K562 (cell line): ENCODE results near the gene VPS13D. TPM values are rescaled to one million over a fixed set of nuclear protein-coding genes. Genes with fewer than 3 reads are reported as not detected.

ENCODE experiments used
- C11orf30 ChIP-seq: fragments of 450-650 bp; IDR thresholded peaks from 2 replicates; pipeline ENCODE4 v1.6.1; 2016; ENCODE audit warnings: low read depth, mild to moderate bottlenecking
- ESRRA ChIP-seq: fragments of 450-650 bp; IDR thresholded peaks from 2 replicates; pipeline ENCODE4 v1.6.1; 2014; ENCODE audit warnings: low read depth, mild to moderate bottlenecking, moderate library complexity, borderline replicate concordance
- FOXK1 ChIP-seq: sonication (generic); formaldehyde crosslinking; IDR thresholded peaks from 2 replicates; pipeline ENCODE4 v1.8.0; 2022; ENCODE audit warnings: missing genetic modification reagents, mild to moderate bottlenecking, borderline replicate concordance
- MEF2A ChIP-seq: IDR thresholded peaks from 2 replicates; pipeline ENCODE4 v1.6.1; 2011; ENCODE audit warnings: low read depth, mild to moderate bottlenecking, low read length, moderate library complexity; ENCODE audit not compliant: control insufficient read depth
- NCOA2 ChIP-seq, 2 experiments: fragments of 450-650 bp; IDR thresholded peaks; 2 replicates each; pipeline ENCODE4 v1.6.1; 2018; ENCODE audit warnings: mild to moderate bottlenecking in 2 of 2, moderate library complexity in 1 of 2; ENCODE audit not compliant: partially characterized antibody in 2 of 2
- RBBP5 ChIP-seq: fragments of 200-600 bp; sonication (generic); IDR thresholded peaks from 2 replicates; pipeline ENCODE4 v1.6.1; 2012; ENCODE audit warnings: borderline replicate concordance, mild to moderate bottlenecking, low read length, control low read depth, inconsistent platforms; ENCODE audit not compliant: insufficient read depth, poor library complexity, severe bottlenecking
- RBFOX2 ChIP-seq: fragments of 200-400 bp; formaldehyde crosslinking; IDR thresholded peaks from 2 replicates; pipeline ENCODE4 v1.6.1; 2017; ENCODE audit warnings: low read depth, mild to moderate bottlenecking, low read length, moderate library complexity
- RBM15 ChIP-seq: fragments of 200-400 bp; formaldehyde crosslinking; IDR thresholded peaks from 2 replicates; pipeline ENCODE4 v1.6.1; 2018; ENCODE audit warnings: mild to moderate bottlenecking, low read length, moderate library complexity; ENCODE audit not compliant: insufficient read depth
- polyA plus RNA-seq, 8 experiments: library from polyadenylated mRNA; depleted of rRNA in 4 of 8; stranded (reverse) in 5 of 8; unstranded in 3 of 8; fragments of >200 nt; fragmentation: Nextera tagmentation in 2 of 8; fragmentation: Illumina TruSeq in 1 of 8; extraction: Ambion mirVana in 2 of 8; extraction: Trizol in 1 of 8; gene quantifications; 2 replicates each; pipeline versions ENCODE4 v1.2.1 to v1.2.3, GENCODE V29; 2011 to 2014; ENCODE audit warnings: inconsistent platforms in 1 of 8, missing spikeins in 1 of 8
- total RNA-seq, 7 experiments: library from RNA; depleted of rRNA in 6 of 7; stranded (reverse); fragments of >200 nt in 6 of 7; fragmentation: Illumina TruSeq in 2 of 7; extraction: Trizol in 2 of 7; gene quantifications; 2 replicates each; pipeline versions ENCODE4 v1.2.1 to v1.2.3, GENCODE V29; 2011 to 2021; ENCODE audit warnings: low replicate concordance in 1 of 7
- TF ChIP-seq, protein P1 (sequence below): fragments of 450-650 bp; IDR thresholded peaks from 2 replicates; pipeline ENCODE4 v1.6.1; 2017; ENCODE audit warnings: antibody characterized with exemption, mild to moderate bottlenecking
- TF ChIP-seq, protein P2 (sequence below): sonication (generic); formaldehyde crosslinking; IDR thresholded peaks from 2 replicates; pipeline ENCODE4 v1.8.1; 2023; ENCODE audit warnings: mild to moderate bottlenecking, missing genetic modification reagents
- TF ChIP-seq, protein P3 (sequence below): sonication (generic); formaldehyde crosslinking; IDR thresholded peaks from 2 replicates; pipeline ENCODE4 v1.9.0; 2022; ENCODE audit warnings: mild to moderate bottlenecking, missing genetic modification reagents
- TF ChIP-seq, protein P4 (sequence below): sonication (generic); formaldehyde crosslinking; IDR thresholded peaks from 2 replicates; pipeline ENCODE4 v1.8.1; 2023; ENCODE audit warnings: mild to moderate bottlenecking, missing genetic modification reagents

VPS13D gene
- total and polyA plus RNA-seq, 9 of the 15 experiments (the other 6 are each of a cell fraction or from before 2014, with no cell fraction given): 6.1 to 51.5 (median 38.5) TPM

DNA sequence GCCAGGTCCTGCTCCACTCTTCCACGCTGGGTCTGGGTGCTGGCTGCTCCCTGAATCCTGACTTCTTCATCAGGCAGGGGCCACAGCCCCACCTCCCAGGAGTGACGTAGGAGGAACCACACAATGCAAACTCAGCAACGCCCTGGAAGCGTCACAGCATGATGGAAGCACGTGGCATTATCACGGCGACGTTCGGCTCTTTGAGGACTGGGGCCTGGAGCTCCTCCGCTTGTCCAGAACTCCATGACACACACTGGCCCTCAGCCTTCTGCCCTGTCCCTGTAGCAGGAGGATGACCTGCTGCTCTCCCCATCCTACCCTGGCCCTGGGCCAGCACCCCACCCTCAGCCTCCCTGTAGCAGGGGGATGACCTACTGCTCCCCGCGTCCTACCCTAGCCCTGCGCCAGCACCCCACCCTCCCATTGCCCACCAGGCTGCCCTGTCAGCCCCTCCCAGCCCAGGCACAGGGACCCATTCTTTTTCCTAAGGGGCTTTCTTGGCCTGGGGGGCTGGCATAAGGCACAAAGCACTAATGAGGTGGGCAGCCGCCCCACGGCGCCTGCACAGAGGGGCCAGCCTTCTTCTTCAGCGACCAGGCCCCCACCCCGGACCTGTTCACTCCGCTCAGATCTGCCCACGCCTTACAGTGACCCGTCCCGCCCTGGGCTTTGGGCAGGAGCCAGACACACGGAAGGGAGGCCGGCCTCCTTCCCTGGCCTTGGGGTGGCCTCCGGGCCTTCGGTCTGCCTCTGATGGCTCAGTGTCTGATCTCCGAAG, 322.5 kb downstream of the VPS13D start (continued):
- TF ChIP-seq, protein P1, sequence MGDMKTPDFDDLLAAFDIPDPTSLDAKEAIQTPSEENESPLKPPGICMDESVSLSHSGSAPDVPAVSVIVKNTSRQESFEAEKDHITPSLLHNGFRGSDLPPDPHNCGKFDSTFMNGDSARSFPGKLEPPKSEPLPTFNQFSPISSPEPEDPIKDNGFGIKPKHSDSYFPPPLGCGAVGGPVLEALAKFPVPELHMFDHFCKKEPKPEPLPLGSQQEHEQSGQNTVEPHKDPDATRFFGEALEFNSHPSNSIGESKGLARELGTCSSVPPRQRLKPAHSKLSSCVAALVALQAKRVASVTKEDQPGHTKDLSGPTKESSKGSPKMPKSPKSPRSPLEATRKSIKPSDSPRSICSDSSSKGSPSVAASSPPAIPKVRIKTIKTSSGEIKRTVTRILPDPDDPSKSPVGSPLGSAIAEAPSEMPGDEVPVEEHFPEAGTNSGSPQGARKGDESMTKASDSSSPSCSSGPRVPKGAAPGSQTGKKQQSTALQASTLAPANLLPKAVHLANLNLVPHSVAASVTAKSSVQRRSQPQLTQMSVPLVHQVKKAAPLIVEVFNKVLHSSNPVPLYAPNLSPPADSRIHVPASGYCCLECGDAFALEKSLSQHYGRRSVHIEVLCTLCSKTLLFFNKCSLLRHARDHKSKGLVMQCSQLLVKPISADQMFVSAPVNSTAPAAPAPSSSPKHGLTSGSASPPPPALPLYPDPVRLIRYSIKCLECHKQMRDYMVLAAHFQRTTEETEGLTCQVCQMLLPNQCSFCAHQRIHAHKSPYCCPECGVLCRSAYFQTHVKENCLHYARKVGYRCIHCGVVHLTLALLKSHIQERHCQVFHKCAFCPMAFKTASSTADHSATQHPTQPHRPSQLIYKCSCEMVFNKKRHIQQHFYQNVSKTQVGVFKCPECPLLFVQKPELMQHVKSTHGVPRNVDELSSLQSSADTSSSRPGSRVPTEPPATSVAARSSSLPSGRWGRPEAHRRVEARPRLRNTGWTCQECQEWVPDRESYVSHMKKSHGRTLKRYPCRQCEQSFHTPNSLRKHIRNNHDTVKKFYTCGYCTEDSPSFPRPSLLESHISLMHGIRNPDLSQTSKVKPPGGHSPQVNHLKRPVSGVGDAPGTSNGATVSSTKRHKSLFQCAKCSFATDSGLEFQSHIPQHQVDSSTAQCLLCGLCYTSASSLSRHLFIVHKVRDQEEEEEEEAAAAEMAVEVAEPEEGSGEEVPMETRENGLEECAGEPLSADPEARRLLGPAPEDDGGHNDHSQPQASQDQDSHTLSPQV: peak; percentile 89
- no peak for TF ChIP-seq FOXK1 (CRISPR knock-in tag)
- TF ChIP-seq RBBP5: peak; percentile 16
- no peak for TF ChIP-seq RBM15
- peak; percentile 57 for TF ChIP-seq C11orf30
- no peak for TF ChIP-seq MEF2A
- TF ChIP-seq, protein P2, sequence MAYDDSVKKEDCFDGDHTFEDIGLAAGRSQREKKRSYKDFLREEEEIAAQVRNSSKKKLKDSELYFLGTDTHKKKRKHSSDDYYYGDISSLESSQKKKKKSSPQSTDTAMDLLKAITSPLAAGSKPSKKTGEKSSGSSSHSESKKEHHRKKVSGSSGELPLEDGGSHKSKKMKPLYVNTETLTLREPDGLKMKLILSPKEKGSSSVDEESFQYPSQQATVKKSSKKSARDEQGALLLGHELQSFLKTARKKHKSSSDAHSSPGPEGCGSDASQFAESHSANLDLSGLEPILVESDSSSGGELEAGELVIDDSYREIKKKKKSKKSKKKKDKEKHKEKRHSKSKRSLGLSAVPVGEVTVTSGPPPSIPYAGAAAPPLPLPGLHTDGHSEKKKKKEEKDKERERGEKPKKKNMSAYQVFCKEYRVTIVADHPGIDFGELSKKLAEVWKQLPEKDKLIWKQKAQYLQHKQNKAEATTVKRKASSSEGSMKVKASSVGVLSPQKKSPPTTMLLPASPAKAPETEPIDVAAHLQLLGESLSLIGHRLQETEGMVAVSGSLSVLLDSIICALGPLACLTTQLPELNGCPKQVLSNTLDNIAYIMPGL (CRISPR knock-in tag): no peak
- TF ChIP-seq, protein P3, sequence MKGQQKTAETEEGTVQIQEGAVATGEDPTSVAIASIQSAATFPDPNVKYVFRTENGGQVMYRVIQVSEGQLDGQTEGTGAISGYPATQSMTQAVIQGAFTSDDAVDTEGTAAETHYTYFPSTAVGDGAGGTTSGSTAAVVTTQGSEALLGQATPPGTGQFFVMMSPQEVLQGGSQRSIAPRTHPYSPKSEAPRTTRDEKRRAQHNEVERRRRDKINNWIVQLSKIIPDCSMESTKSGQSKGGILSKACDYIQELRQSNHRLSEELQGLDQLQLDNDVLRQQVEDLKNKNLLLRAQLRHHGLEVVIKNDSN (CRISPR knock-in tag): peak; percentile 28; the same call in 1 of the 2 replicates
- TF ChIP-seq ESRRA: peak; percentile 18; the same call in 1 of the 2 replicates
- TF ChIP-seq, protein P4, sequence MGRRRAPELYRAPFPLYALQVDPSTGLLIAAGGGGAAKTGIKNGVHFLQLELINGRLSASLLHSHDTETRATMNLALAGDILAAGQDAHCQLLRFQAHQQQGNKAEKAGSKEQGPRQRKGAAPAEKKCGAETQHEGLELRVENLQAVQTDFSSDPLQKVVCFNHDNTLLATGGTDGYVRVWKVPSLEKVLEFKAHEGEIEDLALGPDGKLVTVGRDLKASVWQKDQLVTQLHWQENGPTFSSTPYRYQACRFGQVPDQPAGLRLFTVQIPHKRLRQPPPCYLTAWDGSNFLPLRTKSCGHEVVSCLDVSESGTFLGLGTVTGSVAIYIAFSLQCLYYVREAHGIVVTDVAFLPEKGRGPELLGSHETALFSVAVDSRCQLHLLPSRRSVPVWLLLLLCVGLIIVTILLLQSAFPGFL (CRISPR knock-in tag): no peak
- TF ChIP-seq RBFOX2: peak; percentile 6; the same call in 1 of the 2 replicates
- no peak for TF ChIP-seq NCOA2 (IDR thresholded peaks at IDR 0.05; ENCODE audit: partially characterized antibody in 2 of 2)
